Loucy (cell line): Measurements from ENCODE around the gene C2CD5.

Source experiments
- H2AFZ ChIP-seq: fragments of 200-600 bp; sonication (generic); 2 replicates; pipeline ENCODE4 v1.6.0; 2016; ENCODE audit warnings: antibody characterized with exemption, mild to moderate bottlenecking, low read length, moderate library complexity
- H3F3A ChIP-seq: fragments of 200-600 bp; 2 replicates; pipeline ENCODE4 v1.6.0; 2016; ENCODE audit warnings: antibody characterized with exemption, low read depth, mild to moderate bottlenecking
- H3K27me3 ChIP-seq: fragments of 200-600 bp; sonication (generic); 2 replicates; pipeline ENCODE4 v1.6.1; 2014; ENCODE audit warnings: low read length, mild to moderate bottlenecking; ENCODE audit not compliant: insufficient read depth, poor library complexity, severe bottlenecking
- H3K36me3 ChIP-seq: fragments of 200-600 bp; sonication (generic); 2 replicates; pipeline ENCODE4 v1.6.1; 2016; ENCODE audit warnings: low read length; ENCODE audit not compliant: insufficient read depth
- H3K4me1 ChIP-seq: fragments of 200-600 bp; sonication (generic); 2 replicates; pipeline ENCODE4 v1.5.1; 2014; ENCODE audit warnings: low read length, mild to moderate bottlenecking; ENCODE audit not compliant: insufficient read depth, poor library complexity, severe bottlenecking
- H3K4me2 ChIP-seq: fragments of 200-600 bp; sonication (generic); 2 replicates; pipeline ENCODE4 v1.6.0; 2014; ENCODE audit warnings: antibody characterized with exemption, low read length, low read depth, mild to moderate bottlenecking; ENCODE audit not compliant: poor library complexity, severe bottlenecking
- H3K4me3 ChIP-seq: fragments of 200-600 bp; sonication (generic); 2 replicates; pipeline ENCODE4 v1.5.1; 2014; ENCODE audit warnings: low read length, mild to moderate bottlenecking, mixed read lengths; ENCODE audit not compliant: poor library complexity, severe bottlenecking
- H3K79me2 ChIP-seq: fragments of 200-600 bp; sonication (generic); 2 replicates; pipeline ENCODE4 v1.6.1; 2014; ENCODE audit warnings: low read length; ENCODE audit not compliant: insufficient read depth
- H3K9ac ChIP-seq: fragments of 200-600 bp; sonication (generic); 2 replicates; pipeline ENCODE4 v1.6.0; 2014; ENCODE audit warnings: mild to moderate bottlenecking, low read depth, low read length, moderate library complexity; ENCODE audit not compliant: poor library complexity, severe bottlenecking
- H3K9me2 ChIP-seq: fragments of 200-600 bp; sonication (generic); replicated peaks from 2 replicates; pipeline ENCODE4 v1.6.1; 2016; ENCODE audit warnings: low read depth, low read length, mixed read lengths
- H3K9me3 ChIP-seq: fragments of 200-600 bp; sonication (generic); 2 replicates; pipeline ENCODE4 v1.6.1; 2014; ENCODE audit warnings: mild to moderate bottlenecking, antibody characterized with exemption, low read length, low read depth; ENCODE audit not compliant: insufficient read depth
- H4K20me1 ChIP-seq: fragments of 200-600 bp; sonication (generic); 2 replicates; pipeline ENCODE4 v1.6.0; 2014; ENCODE audit warnings: antibody characterized with exemption, low read length, mild to moderate bottlenecking; ENCODE audit not compliant: insufficient read depth, poor library complexity, severe bottlenecking
- EZH2phosphoT487 ChIP-seq: fragments of 200-600 bp; IDR thresholded peaks from 2 replicates; pipeline ENCODE4 v1.6.1; 2018; ENCODE audit warnings: antibody characterized with exemption, mild to moderate bottlenecking, moderate library complexity, borderline replicate concordance
- TF ChIP-seq, protein P1 (sequence below): fragments of 200-600 bp; sonication (generic); conservative IDR thresholded peaks from 2 replicates; pipeline ENCODE4 v1.5.1; 2014; ENCODE audit warnings: mild to moderate bottlenecking, antibody characterized with exemption, low read length

C2CD5 gene

DNA sequence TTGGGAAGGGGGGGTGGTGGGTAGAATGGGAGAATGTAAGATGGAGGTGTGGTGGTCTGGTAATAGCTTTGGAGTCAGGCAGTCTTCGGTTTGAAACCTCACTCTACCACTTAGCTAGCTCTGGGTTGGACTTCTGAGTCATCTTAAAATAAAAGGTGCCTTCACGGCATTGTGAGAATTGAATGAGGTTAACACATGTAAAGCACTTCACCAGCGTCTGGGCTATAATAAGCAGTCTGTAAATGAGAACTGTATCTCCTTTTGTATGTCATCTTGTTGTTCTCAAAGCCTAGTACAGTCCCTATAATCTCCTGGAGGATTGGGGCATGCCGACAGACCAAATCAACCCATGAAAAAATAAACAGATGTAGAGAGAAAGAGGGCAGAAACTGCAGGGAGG lies 11.2 kb downstream of the C2CD5 start:
- H3K9me3 ChIP-seq = no peaks in the 10 kb centered on the region
- H3K36me3 ChIP-seq = peaks cover 30% of the 10 kb centered on the region
- no peak overlapping the region for H2AFZ ChIP-seq
- peaks cover 29% of the 10 kb centered on the region for H3K4me1 ChIP-seq
- no peaks in the 10 kb centered on the region for H3K27me3 ChIP-seq
- H3K9me2 ChIP-seq = no peaks in the 10 kb centered on the region
- H3K4me2 ChIP-seq = no peak overlapping the region
- H3K79me2 ChIP-seq = peaks cover 31% of the 10 kb centered on the region; the same call in 1 of the 2 replicates
- H3K9ac ChIP-seq = no peak overlapping the region
- no peak for TF ChIP-seq EZH2phosphoT487
- TF ChIP-seq, protein P1, sequence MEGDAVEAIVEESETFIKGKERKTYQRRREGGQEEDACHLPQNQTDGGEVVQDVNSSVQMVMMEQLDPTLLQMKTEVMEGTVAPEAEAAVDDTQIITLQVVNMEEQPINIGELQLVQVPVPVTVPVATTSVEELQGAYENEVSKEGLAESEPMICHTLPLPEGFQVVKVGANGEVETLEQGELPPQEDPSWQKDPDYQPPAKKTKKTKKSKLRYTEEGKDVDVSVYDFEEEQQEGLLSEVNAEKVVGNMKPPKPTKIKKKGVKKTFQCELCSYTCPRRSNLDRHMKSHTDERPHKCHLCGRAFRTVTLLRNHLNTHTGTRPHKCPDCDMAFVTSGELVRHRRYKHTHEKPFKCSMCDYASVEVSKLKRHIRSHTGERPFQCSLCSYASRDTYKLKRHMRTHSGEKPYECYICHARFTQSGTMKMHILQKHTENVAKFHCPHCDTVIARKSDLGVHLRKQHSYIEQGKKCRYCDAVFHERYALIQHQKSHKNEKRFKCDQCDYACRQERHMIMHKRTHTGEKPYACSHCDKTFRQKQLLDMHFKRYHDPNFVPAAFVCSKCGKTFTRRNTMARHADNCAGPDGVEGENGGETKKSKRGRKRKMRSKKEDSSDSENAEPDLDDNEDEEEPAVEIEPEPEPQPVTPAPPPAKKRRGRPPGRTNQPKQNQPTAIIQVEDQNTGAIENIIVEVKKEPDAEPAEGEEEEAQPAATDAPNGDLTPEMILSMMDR = no peak
- H3F3A ChIP-seq = no peaks in the 10 kb centered on the region; the same call in 1 of the 2 replicates
- no peak overlapping the region for H3K4me3 ChIP-seq
- peaks cover 44% of the 10 kb centered on the region for H4K20me1 ChIP-seq

- peaks cover 21% of the 10 kb centered on the region for H3K4me1 ChIP-seq
- H3K27me3 ChIP-seq = no peaks in the 10 kb centered on the region
- H3K9me2 ChIP-seq = no peaks in the 10 kb centered on the region
- H2AFZ ChIP-seq = no peak overlapping the region
- H3F3A ChIP-seq = no peaks in the 10 kb centered on the region
- H3K9ac ChIP-seq = no peak overlapping the region
- peaks cover 27% of the 10 kb centered on the region; the same call in 1 of the 2 replicates for H3K79me2 ChIP-seq
- TF ChIP-seq, protein P1 = no peak
- no peak for TF ChIP-seq EZH2phosphoT487
- no peak overlapping the region for H3K4me3 ChIP-seq
- peaks cover 37% of the 10 kb centered on the region for H4K20me1 ChIP-seq
- no peak overlapping the region for H3K4me2 ChIP-seq
- peaks cover 30% of the 10 kb centered on the region for H3K36me3 ChIP-seq
- no peaks in the 10 kb centered on the region for H3K9me3 ChIP-seq
These were observed 12.0 kb downstream of the C2CD5 start for GRCh38 chr12:22532317-22532716.

DNA sequence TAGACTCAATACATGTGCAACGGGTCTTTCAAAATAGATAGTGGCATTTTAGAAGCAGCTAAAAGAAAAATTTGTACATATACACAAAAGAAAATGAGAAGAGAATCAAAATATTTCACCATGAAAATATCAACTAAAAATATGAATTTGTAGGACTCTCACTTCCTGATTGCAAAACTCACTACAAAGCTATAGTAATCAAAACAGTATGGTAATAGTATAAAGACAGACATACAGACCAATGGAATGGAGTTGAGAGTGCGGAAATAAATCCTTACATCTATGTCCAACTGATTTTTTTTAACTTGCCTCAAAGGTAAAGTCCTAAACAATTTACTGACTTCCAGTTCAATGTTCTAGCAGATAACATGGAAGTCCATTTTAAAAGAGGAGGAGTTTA lies 13.1 kb downstream of the C2CD5 start:
- Histone ChIP-seq H2AFZ (no peak overlapping the region), H3K9me2 (no peaks in the 10 kb centered on the region), H3K4me1 (peaks cover 10% of the 10 kb centered on the region), H3K79me2 (peaks cover 21% of the 10 kb centered on the region; the same call in 1 of the 2 replicates), H3K4me3 (no peak overlapping the region), H3F3A (no peaks in the 10 kb centered on the region), H3K9ac (no peak overlapping the region), H3K27me3 (no peaks in the 10 kb centered on the region), H4K20me1 (peaks cover 29% of the 10 kb centered on the region), H3K36me3 (peaks cover 30% of the 10 kb centered on the region), H3K9me3 (no peaks in the 10 kb centered on the region), H3K4me2 (no peak overlapping the region)
- no peak for TF ChIP-seq EZH2phosphoT487
- TF ChIP-seq, protein P1 = no peak
